PC-9 (cell line): ENCODE measurements around the gene TNP2. TPM values are rescaled to one million over a fixed set of nuclear protein-coding genes. Genes with fewer than 3 reads are reported as not detected.
"Not testable (repeated sequence)": the region's sequence is repeated elsewhere in the genome, so short reads cannot be mapped to it uniquely, and the experiment has no call there.

ENCODE experiments used
- BruUV-seq: library from RNA; stranded (reverse); fragments of 400-500 nt; replicated peaks from 2 replicates; lab custom pipeline; 2021; lab: Mats Ljungman, UMichigan
- CTCF ChIA-PET: fragments of 300-600 bp; sonication (Branson Sonifier 250); formaldehyde crosslinking; loops from one replicate; lab custom pipeline; 2022; ENCODE audit warnings: antibody characterized with exemption; lab: Charles Lee
- POLR2A ChIA-PET: fragments of 300-600 bp; sonication (Branson Sonifier 250); formaldehyde crosslinking; loops from one replicate; lab custom pipeline; 2022; ENCODE audit warnings: antibody characterized with exemption; ENCODE audit not compliant: unreplicated experiment; lab: Charles Lee
- DNase-seq, 2 experiments: peaks; one replicate each; pipeline versions ENCODE4 v3.0.0 to v3.0.0-alpha.2; 2015 to 2022; ENCODE audit warnings: mixed read lengths in 1 of 2
- H2AFZ ChIP-seq: fragments of 200-600 bp; sonication (generic); 2 replicates; pipeline ENCODE4 v1.8.1; 2017; ENCODE audit warnings: antibody characterized with exemption
- H3F3A ChIP-seq: fragments of 200-600 bp; sonication (generic); 2 replicates; pipeline ENCODE4 v1.8.1; 2017; ENCODE audit warnings: antibody characterized with exemption, mild to moderate bottlenecking, low read depth; ENCODE audit not compliant: insufficient read depth
- H3K27ac ChIP-seq: fragments of 200-600 bp; sonication (generic); 2 replicates; pipeline ENCODE4 v1.6.1; 2016; ENCODE audit warnings: mixed run types
- H3K27me3 ChIP-seq: fragments of 200-600 bp; sonication (generic); 2 replicates; pipeline ENCODE4 v1.6.1; 2016; ENCODE audit warnings: low read depth, mixed run types; ENCODE audit not compliant: insufficient read depth
- H3K36me3 ChIP-seq: fragments of 200-600 bp; sonication (generic); 2 replicates; pipeline ENCODE4 v1.6.1; 2016; ENCODE audit warnings: low read depth, mixed run types
- H3K4me1 ChIP-seq: fragments of 200-600 bp; sonication (generic); replicated peaks from 2 replicates; pipeline ENCODE4 v1.6.1; 2016; ENCODE audit warnings: mixed run types; ENCODE audit not compliant: insufficient read depth
- H3K4me2 ChIP-seq: fragments of 200-600 bp; sonication (generic); 2 replicates; pipeline ENCODE4 v1.6.1; 2017; ENCODE audit warnings: mixed run types
- H3K4me3 ChIP-seq: fragments of 200-600 bp; sonication (generic); 2 replicates; pipeline ENCODE4 v1.6.1; 2016; ENCODE audit warnings: mixed run types
- H3K79me2 ChIP-seq: fragments of 200-600 bp; sonication (generic); 2 replicates; pipeline ENCODE4 v1.6.1; 2017; ENCODE audit warnings: low read depth, mixed run types
- H3K9me2 ChIP-seq: fragments of 200-600 bp; sonication (generic); 2 replicates; pipeline ENCODE4 v1.8.1; 2017; ENCODE audit warnings: mild to moderate bottlenecking; ENCODE audit not compliant: insufficient read depth
- H3K9me3 ChIP-seq: fragments of 200-600 bp; sonication (generic); 2 replicates; pipeline ENCODE4 v1.8.1; 2016; ENCODE audit warnings: low read depth; ENCODE audit not compliant: insufficient read depth
- H4K20me1 ChIP-seq: fragments of 200-600 bp; sonication (generic); 2 replicates; pipeline ENCODE4 v1.8.1; 2017; ENCODE audit not compliant: insufficient read depth
- EZH2 ChIP-seq: fragments of 200-600 bp; sonication (generic); IDR thresholded peaks from 2 replicates; pipeline ENCODE4 v1.8.0; 2017; ENCODE audit warnings: antibody characterized with exemption, low read depth
- intact Hi-C: fragments of 100-400 bp; cut with micrococcal nuclease; formaldehyde crosslinking; loops from one replicate; pipeline ENCODE4 v1.10.0; 2022; ENCODE audit not compliant: unreplicated experiment
- total RNA-seq: library from RNA; stranded (reverse); gene quantifications from 2 replicates; pipeline ENCODE4 v1.2.3, GENCODE V29; 2021
- TF ChIP-seq, protein P1 (sequence below): fragments of 200-600 bp; sonication (generic); conservative IDR thresholded peaks from 2 replicates; pipeline ENCODE4 v1.6.1; 2017; ENCODE audit warnings: mixed run types, antibody characterized with exemption, mild to moderate bottlenecking, moderate library complexity

The TNP2 gene
- total RNA-seq, 1 experiment from 2014 or later = not detected

DNA sequence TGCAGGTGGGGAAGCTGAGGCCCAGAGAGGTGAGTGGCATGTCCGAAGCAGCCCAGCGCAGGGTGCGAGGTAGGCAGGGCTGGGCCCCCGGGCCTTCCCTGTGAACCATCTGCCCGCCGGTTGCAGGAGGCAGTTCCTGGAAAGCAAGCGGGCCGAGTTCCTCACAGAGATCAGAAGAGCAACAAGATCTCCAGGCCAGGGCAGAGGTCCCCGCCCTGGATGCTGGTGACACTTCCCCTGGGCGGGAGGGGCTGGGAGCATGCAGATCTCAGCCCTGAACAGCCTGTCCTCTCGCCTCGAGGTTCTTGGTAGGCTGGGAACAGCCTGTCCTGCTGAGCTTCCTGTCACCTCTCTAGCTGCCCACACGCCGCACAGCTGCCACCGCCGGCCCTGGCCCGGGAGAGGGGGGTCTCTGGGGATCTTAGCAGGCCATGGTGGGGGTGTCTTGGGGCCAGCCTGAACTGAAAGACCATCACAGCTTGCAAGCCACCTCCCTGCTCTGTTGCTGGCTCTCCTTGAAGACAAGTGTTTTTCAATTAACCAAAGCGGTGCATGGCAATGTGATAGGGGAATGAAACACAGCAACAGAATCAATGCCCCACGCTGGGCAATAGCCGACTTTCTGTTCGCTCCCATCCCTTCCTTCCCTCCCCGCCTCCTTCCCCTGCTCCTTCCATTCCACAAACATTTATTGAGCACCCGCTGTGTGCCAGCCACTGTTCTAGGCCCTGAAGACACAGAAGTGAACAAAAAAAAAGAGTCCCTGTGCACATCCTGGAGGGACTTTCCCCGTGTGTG, 44.8 kb downstream of the TNP2 start:
- Histone ChIP-seq H3K4me1 (no peaks in the 10 kb centered on the region), H3K36me3 (no peaks in the 10 kb centered on the region), H2AFZ (no peak overlapping the region), H3K4me3 (no peak overlapping the region), H3F3A (no peaks in the 10 kb centered on the region), H3K9me2 (no peaks in the 10 kb centered on the region), H3K9me3 (no peaks in the 10 kb centered on the region), H4K20me1 (no peaks in the 10 kb centered on the region), H3K79me2 (no peaks in the 10 kb centered on the region), H3K27ac (no peak overlapping the region), H3K27me3 (no peaks in the 10 kb centered on the region), H3K4me2 (no peak overlapping the region)
- BruUV-seq = no TSS peak
- POLR2A ChIA-PET = no interaction called here
- intact Hi-C loops = no loop called here
- no peak for TF ChIP-seq EZH2
- TF ChIP-seq, protein P1, sequence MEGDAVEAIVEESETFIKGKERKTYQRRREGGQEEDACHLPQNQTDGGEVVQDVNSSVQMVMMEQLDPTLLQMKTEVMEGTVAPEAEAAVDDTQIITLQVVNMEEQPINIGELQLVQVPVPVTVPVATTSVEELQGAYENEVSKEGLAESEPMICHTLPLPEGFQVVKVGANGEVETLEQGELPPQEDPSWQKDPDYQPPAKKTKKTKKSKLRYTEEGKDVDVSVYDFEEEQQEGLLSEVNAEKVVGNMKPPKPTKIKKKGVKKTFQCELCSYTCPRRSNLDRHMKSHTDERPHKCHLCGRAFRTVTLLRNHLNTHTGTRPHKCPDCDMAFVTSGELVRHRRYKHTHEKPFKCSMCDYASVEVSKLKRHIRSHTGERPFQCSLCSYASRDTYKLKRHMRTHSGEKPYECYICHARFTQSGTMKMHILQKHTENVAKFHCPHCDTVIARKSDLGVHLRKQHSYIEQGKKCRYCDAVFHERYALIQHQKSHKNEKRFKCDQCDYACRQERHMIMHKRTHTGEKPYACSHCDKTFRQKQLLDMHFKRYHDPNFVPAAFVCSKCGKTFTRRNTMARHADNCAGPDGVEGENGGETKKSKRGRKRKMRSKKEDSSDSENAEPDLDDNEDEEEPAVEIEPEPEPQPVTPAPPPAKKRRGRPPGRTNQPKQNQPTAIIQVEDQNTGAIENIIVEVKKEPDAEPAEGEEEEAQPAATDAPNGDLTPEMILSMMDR = no peak
- CTCF ChIA-PET = no interaction called here
- DNase-seq = no peak

DNA sequence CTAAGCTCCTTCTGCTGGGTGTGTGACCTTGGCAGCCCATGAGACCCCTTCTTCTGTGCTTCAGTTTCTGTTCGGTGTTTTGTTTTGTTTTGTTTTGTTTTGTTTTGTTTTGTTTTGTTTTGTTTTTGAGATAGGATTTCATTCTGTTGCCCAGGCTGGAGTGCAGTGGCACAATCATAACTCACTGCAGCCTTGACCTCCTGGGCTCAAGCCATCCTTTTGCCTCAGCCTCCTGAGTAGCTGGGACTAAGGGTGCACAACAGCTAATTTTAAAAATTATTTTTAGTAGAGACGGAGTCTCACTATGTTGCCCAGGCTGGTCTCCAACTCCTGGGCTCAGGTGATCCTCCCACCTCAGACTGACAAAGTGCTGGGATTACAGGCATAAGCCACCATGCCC, 48.6 kb downstream of the TNP2 start:
- H3K36me3 ChIP-seq, POLR2A ChIA-PET, H3K9me2 ChIP-seq, DNase-seq, H3K4me2 ChIP-seq, H4K20me1 ChIP-seq, intact Hi-C loops, H3F3A ChIP-seq, H3K79me2 ChIP-seq, H2AFZ ChIP-seq, H3K27ac ChIP-seq, CTCF ChIA-PET, BruUV-seq, H3K4me3 ChIP-seq, H3K27me3 ChIP-seq, H3K4me1 ChIP-seq: not testable (repeated sequence)
- peaks cover 13% of the 10 kb centered on the region for H3K9me3 ChIP-seq

DNA sequence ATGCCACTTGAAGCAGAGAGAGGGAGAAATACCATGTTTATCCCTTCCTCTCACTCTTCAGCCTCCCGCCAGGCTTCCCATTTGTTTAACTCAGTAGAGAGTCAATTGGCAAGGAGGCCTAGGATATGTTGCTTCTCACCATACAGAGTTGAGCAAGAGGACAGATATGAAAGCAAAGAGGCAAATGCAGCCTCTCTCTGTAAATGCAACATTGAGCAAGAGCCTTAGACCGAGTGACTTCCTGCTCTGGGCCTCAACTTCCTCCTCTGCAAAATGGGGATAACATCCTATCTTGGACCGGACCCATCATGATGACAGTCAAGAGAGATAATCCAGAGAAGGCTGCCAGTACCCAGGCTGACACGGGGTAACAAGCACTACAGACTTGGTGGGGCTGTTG, 49.9 kb downstream of the TNP2 start:
- POLR2A ChIA-PET = no interaction called here
- DNase-seq = no peak
- BruUV-seq = no TSS peak

More for the DNA sequence above, 49.9 kb downstream of the TNP2 start:
- no peak for TF ChIP-seq EZH2
- TF ChIP-seq, protein P1 = no peak
- Histone ChIP-seq H3K27me3 (no peaks in the 10 kb centered on the region), H3K9me3 (peaks cover 13% of the 10 kb centered on the region), H3K9me2 (no peaks in the 10 kb centered on the region), H3K4me1 (no peaks in the 10 kb centered on the region), H3K36me3 (no peaks in the 10 kb centered on the region), H2AFZ (no peak overlapping the region), H3K27ac (no peak overlapping the region), H3K79me2 (no peaks in the 10 kb centered on the region), H3F3A (no peaks in the 10 kb centered on the region), H3K4me2 (no peak overlapping the region), H3K4me3 (no peak overlapping the region), H4K20me1 (no peaks in the 10 kb centered on the region)
- intact Hi-C loops = no loop called here
- CTCF ChIA-PET = no interaction called here
